Thoracic aorta (tissue), 2 donors: Measurements from ENCODE around the gene PCBP3. TPM values are rescaled to one million over a fixed set of nuclear protein-coding genes. Genes with fewer than 3 reads are reported as not detected.
"Not testable (repeated sequence)": the region's sequence is repeated elsewhere in the genome, so short reads cannot be mapped to it uniquely, and the experiment has no call there.

Experiments used
- ATAC-seq: fragments of 150-250 bp; one replicate; pipeline ENCODE4 v1.8.0; 2017; ENCODE audit warnings: low read depth; ENCODE audit not compliant: insufficient number of reproducible peaks, low FRiP score
- DNase-seq: peaks from one replicate; pipeline ENCODE4 v3.0.0-alpha.2; 2020; ENCODE audit warnings: low spot score
- H3K27ac ChIP-seq, 2 donors: fragments of 200-600 bp; sonication (generic); 1 replicate in 1 of 2; 2 replicates in 1 of 2; pipeline ENCODE4 v1.5.1; 2016; ENCODE audit warnings: mild to moderate bottlenecking in 2 of 2, moderate library complexity in 2 of 2
- H3K27me3 ChIP-seq: fragments of 200-600 bp; sonication (generic); replicated peaks from 2 replicates; pipeline ENCODE4 v1.6.0; 2016; ENCODE audit warnings: mild to moderate bottlenecking; ENCODE audit not compliant: insufficient read depth
- H3K36me3 ChIP-seq: fragments of 200-600 bp; sonication (generic); one replicate; pipeline ENCODE4 v1.5.1; 2016
- H3K4me1 ChIP-seq, 2 donors: fragments of 200-600 bp; sonication (generic); 1 replicate in 1 of 2; 2 replicates in 1 of 2; pipeline versions ENCODE4 v1.5.1 to v1.6.0; 2016; ENCODE audit warnings: low read depth in 2 of 2, mild to moderate bottlenecking in 1 of 2; ENCODE audit not compliant: control insufficient read depth in 1 of 2
- H3K4me3 ChIP-seq: fragments of 200-600 bp; sonication (generic); 2 replicates; pipeline ENCODE4 v1.5.1; 2016; ENCODE audit warnings: mild to moderate bottlenecking
- H3K9me3 ChIP-seq: fragments of 200-600 bp; sonication (generic); 2 replicates; pipeline ENCODE4 v1.5.1; 2016
- total RNA-seq, 2 donors: library from RNA; depleted of rRNA; stranded (reverse); fragments of >200 nt; gene quantifications; one replicate each; pipeline versions ENCODE4 v1.1.0 to v1.2.3, GENCODE V29; 2016
- TF ChIP-seq, protein P1 (sequence below): fragments of 200-600 bp; sonication (generic); IDR thresholded peaks from one replicate; pipeline ENCODE4 v1.5.1; 2019; ENCODE audit warnings: antibody characterized with exemption

Gene PCBP3
- total RNA-seq, 2 donors from 2014 or later, result 4.5 to 28.4 TPM

DNA sequence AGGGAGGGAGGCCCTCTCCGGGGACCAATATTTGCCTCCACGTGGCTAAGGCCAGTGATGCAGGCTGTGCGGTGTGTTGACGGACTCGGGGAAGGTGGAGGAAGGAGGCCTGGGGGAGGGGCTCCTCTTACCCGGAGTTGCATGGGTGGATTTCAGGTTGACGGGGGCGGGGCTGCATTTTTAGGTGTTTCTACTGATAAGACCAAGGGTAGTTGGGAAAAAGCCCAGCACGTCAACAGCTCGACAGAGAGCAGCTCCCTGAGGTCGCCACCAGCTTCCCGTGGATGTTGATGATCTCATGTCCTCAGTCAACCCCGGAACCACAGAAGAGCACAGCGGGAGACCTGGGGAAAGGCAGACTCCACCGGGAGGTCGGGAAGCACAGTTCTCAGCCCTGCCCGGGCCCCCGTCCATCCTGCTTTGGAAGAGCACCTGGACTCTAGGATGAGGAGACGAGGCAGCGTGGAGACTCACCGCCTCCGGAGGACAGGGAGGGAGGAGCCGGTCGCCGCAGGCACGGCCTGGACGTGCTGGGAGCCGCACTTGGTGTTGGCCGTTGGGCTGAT is 305.1 kb downstream of the PCBP3 start:
- H3K4me3 ChIP-seq, result no peak overlapping the region
- H3K9me3 ChIP-seq, result no peaks in the 10 kb centered on the region
- ATAC-seq (no peak), DNase-seq (no peak)
- H3K36me3 ChIP-seq, result no peaks in the 10 kb centered on the region
- H3K27me3 ChIP-seq, result no peaks in the 10 kb centered on the region
- peaks cover 18 to 38% of the 10 kb centered on the region in 2 donors for H3K4me1 ChIP-seq
- TF ChIP-seq, protein P1, sequence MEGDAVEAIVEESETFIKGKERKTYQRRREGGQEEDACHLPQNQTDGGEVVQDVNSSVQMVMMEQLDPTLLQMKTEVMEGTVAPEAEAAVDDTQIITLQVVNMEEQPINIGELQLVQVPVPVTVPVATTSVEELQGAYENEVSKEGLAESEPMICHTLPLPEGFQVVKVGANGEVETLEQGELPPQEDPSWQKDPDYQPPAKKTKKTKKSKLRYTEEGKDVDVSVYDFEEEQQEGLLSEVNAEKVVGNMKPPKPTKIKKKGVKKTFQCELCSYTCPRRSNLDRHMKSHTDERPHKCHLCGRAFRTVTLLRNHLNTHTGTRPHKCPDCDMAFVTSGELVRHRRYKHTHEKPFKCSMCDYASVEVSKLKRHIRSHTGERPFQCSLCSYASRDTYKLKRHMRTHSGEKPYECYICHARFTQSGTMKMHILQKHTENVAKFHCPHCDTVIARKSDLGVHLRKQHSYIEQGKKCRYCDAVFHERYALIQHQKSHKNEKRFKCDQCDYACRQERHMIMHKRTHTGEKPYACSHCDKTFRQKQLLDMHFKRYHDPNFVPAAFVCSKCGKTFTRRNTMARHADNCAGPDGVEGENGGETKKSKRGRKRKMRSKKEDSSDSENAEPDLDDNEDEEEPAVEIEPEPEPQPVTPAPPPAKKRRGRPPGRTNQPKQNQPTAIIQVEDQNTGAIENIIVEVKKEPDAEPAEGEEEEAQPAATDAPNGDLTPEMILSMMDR, result no peak
- peak overlapping the region; percentile 38 to 53 for H3K27ac ChIP-seq

DNA sequence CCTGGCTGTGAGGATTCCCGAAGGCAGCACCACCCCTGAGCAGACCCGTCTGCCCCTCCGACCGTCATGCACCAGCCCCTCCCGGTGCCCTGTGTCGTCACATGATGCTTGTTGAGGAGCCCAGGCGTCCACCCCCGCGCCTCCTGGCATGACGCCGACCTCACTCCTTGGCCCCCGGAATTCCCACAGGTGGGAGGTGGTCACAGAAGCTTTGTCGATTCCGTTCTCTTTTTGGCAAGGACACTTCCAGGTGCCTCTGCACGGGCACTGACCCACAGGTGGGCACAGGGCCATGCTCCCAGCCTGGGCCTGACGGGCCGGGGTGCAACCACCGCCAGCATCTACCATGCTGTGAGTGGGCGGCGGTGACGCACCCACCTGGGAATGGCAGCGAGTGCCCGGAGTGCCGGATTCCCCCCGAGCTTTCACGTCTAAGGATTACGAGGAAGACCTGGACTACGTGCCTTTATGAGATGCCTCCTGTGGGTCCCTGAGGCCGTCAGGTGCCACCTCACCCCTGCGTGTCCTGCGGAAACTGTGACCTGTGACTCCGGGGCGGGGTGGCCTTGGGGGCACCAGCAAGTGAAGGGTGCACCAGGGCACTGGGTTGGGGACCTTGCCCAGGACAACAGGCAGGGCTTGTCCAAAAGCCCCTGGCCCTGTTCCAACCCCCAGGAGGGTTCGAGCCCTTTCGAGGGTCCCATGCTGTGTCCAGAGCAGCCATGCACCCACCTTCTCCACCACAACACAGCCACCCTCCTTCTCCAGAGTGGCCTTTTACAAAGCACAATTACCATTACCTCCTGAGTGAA is 306.6 kb downstream of the PCBP3 start:
- DNase-seq (no peak), ATAC-seq (no peak)
- TF ChIP-seq, protein P1, result no peak
- Histone ChIP-seq H3K4me1 (peaks cover 28 to 53% of the 10 kb centered on the region in 2 donors), H3K4me3 (peak overlapping the region; percentile 30), H3K27ac (peak overlapping the region; percentile 53 to 71), H3K27me3 (no peaks in the 10 kb centered on the region), H3K36me3 (no peaks in the 10 kb centered on the region), H3K9me3 (no peaks in the 10 kb centered on the region)

DNA sequence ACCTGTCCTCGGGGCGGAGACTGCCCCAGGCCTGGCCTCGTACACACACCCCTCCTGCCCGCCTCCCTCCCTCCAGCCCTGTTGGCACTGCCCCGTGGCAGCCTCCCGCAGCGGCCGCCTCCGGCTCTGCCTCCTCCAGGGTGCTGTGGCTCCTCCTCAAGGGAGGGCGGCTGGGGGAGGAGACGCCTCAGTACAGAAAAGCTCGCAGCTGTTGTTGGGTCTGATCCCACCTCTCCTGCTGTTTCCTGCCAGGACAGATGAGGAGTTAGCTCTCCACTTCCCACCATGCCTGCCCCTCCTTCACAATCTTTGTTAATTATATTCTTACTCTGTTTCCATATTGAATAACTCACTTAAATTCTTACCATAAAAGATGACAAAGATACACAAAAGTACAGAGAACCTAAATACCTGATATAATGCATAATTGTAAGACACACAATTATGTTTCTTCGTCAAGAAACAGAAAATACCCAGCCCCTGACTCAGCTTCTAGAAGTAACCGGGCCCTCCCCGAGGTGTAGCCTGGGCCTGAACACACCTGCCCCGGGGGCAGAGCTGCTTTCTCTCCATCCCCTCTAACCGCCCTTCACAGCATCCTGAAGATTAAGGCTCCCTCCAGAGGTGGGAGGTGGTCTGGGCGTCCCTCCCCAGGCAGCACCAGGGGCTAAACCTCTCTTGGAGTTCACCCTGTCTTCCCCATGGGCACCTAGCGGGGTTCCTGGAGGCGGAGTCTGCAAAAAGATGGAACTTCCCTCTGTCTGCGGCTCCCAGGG is 307.4 kb downstream of the PCBP3 start:
- H3K27me3 ChIP-seq, result no peaks in the 10 kb centered on the region
- ATAC-seq (peak; percentile 24), DNase-seq (no peak)
- TF ChIP-seq, protein P1, result no peak
- peaks cover 28 to 56% of the 10 kb centered on the region in 2 donors for H3K4me1 ChIP-seq
- H3K36me3 ChIP-seq, result no peaks in the 10 kb centered on the region
- H3K9me3 ChIP-seq, result no peaks in the 10 kb centered on the region
- H3K27ac ChIP-seq, result peak overlapping the region; percentile 53 to 71
- H3K4me3 ChIP-seq, result peak overlapping the region; percentile 21

DNA sequence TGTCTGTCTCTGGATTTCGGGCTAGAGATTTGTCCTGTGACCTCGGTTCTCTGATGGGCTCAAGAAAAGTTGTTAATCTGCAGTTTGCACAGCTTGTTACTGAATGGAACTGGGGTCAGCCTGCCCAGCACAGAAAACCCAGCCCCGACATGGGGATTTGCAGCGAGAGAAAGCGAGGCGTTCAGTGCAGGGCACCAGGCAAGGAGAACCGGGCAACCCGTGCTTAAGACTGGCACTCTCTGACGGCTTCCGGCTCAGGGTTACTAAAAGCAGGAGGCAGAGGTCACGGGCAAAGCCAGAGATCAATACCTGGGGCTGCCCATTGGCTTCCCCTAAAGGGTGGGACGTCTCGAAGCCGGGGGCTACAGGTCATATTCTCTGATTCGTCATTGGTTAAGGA is 308.2 kb downstream of the PCBP3 start:
- TF ChIP-seq, protein P1, result no peak
- H3K4me1 ChIP-seq, result peaks cover 28 to 56% of the 10 kb centered on the region in 2 donors
- H3K4me3 ChIP-seq, result no peak overlapping the region
- no peaks in the 10 kb centered on the region for H3K9me3 ChIP-seq
- H3K27me3 ChIP-seq, result no peaks in the 10 kb centered on the region
- no peak for DNase-seq
- H3K36me3 ChIP-seq, result no peaks in the 10 kb centered on the region
- no peak for ATAC-seq
- peak overlapping the region; percentile 53 to 71 for H3K27ac ChIP-seq

DNA sequence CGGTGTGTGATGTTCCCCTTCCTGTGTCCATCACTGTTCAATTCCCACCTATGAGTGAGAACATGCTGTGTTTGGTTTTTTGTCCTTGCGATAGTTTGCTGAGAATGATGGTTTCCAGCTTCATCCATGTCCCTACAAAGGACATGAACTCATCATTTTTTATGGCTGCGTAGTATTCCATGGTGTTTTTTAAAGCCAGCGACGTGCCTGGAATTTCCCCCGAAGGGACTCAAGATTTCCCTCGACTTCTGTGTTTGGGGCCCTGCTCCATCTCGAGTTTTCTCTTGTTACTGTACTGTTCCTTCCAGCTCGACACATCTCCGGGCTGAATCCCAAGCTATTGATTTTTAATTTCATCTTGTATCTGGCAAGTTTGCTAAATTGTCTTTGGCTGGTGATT is 309.0 kb downstream of the PCBP3 start:
- Histone ChIP-seq H3K27ac (peak overlapping the region; percentile 96 to 97), H3K4me1 (peaks cover 33 to 63% of the 10 kb centered on the region in 2 donors)
- ATAC-seq, H3K4me3 ChIP-seq, H3K9me3 ChIP-seq, H3K27me3 ChIP-seq, H3K36me3 ChIP-seq, DNase-seq: not testable (repeated sequence)
